Smooth muscle cell (in vitro differentiated cells): Measurements from ENCODE around the gene EPS15. TPM values are rescaled to one million over a fixed set of nuclear protein-coding genes. Genes with fewer than 3 reads are reported as not detected.

Source experiments
- DNase-seq: peaks from one replicate; lab custom pipeline; 2025; ENCODE audit not compliant: unreplicated experiment; lab: John Stamatoyannopoulos, UW
- H2AFZ ChIP-seq: fragments of 200-600 bp; sonication (generic); 2 replicates; pipeline ENCODE4 v1.6.0; 2016; ENCODE audit warnings: antibody characterized with exemption, low read depth, mild to moderate bottlenecking
- H3F3A ChIP-seq: fragments of 200-600 bp; sonication (generic); 2 replicates; pipeline ENCODE4 v1.6.0; 2017; ENCODE audit warnings: antibody characterized with exemption, low read depth
- H3K27ac ChIP-seq: fragments of 200-600 bp; sonication (generic); 2 replicates; pipeline ENCODE4 v1.5.1; 2016; ENCODE audit warnings: low read depth, mild to moderate bottlenecking
- H3K27me3 ChIP-seq: fragments of 200-600 bp; sonication (generic); 2 replicates; pipeline ENCODE4 v1.6.1; 2016; ENCODE audit warnings: low read depth, mild to moderate bottlenecking
- H3K36me3 ChIP-seq: fragments of 200-600 bp; sonication (generic); 2 replicates; pipeline ENCODE4 v1.5.1; 2016; ENCODE audit warnings: low read depth
- H3K4me1 ChIP-seq: fragments of 200-600 bp; sonication (generic); 2 replicates; pipeline ENCODE4 v1.5.1; 2016; ENCODE audit warnings: low read depth
- H3K4me2 ChIP-seq: fragments of 200-600 bp; sonication (generic); 2 replicates; pipeline ENCODE4 v1.6.0; 2016; ENCODE audit warnings: mild to moderate bottlenecking
- H3K4me3 ChIP-seq: fragments of 200-600 bp; sonication (generic); 2 replicates; pipeline ENCODE4 v1.5.1; 2016; ENCODE audit warnings: mild to moderate bottlenecking
- H3K79me2 ChIP-seq: fragments of 200-600 bp; sonication (generic); 2 replicates; pipeline ENCODE4 v1.6.0; 2016; ENCODE audit warnings: low read depth, mild to moderate bottlenecking
- H3K9ac ChIP-seq: fragments of 200-600 bp; sonication (generic); 2 replicates; pipeline ENCODE4 v1.6.0; 2016; ENCODE audit warnings: low read depth
- H3K9me3 ChIP-seq: fragments of 200-600 bp; sonication (generic); replicated peaks from 2 replicates; pipeline ENCODE4 v1.5.1; 2016; ENCODE audit warnings: low read depth
- H4K20me1 ChIP-seq: fragments of 200-600 bp; sonication (generic); 2 replicates; pipeline ENCODE4 v1.6.0; 2016; ENCODE audit warnings: low read depth
- WGBS: methylation state at CpG from one replicate; pipeline ENCODE4 v1.1.7; 2016; ENCODE audit warnings: low lambda C conversion rate; 5-methylcytosine and 5-hydroxymethylcytosine counted together
- polyA plus RNA-seq: library from polyadenylated mRNA; unstranded; fragments of >200 nt; fragmentation: Nextera tagmentation; extraction: Ambion mirVana; gene quantifications from 2 replicates; pipeline ENCODE4 v1.2.1, GENCODE V29; 2016
- total RNA-seq: library from RNA; depleted of rRNA; stranded (reverse); fragments of >200 nt; gene quantifications from 2 replicates; pipeline ENCODE4 v1.2.3, GENCODE V29; 2014
- TF ChIP-seq, protein P1 (sequence below): fragments of 200-600 bp; sonication (generic); IDR thresholded peaks from 2 replicates; pipeline ENCODE4 v1.5.1; 2017; ENCODE audit warnings: borderline replicate concordance, mild to moderate bottlenecking, antibody characterized with exemption; ENCODE audit not compliant: insufficient read depth, poor library complexity, severe bottlenecking

The EPS15 gene
- total and polyA plus RNA-seq, 2 experiments from 2014 or later, result 9.0 to 54.3 TPM

DNA sequence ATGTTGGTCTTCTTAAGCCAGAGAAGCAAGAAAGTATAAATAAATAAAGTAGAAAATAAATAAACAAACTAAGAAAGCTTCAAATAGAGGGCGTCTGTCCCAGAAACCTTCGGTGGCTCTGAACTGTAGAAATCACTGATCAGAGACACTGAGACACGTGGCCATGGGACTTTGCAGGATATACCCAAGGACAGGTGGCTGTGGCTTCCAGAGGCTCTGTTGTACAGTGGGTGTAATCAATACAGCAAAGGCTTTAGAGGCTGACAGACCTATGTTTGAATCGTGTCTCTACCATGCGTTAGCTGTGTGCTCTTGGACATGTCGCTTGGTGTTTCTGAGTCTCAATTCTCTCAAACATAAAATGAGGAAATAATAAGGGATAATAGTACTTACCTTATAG, 41.0 kb upstream of the EPS15 start:
- no peaks in the 10 kb centered on the region for H4K20me1 ChIP-seq
- H3K4me1 ChIP-seq, result no peaks in the 10 kb centered on the region
- DNase-seq, result no peak
- H3K79me2 ChIP-seq, result no peaks in the 10 kb centered on the region
- H3K27me3 ChIP-seq, result no peaks in the 10 kb centered on the region
- H3F3A ChIP-seq, result no peaks in the 10 kb centered on the region
- H2AFZ ChIP-seq, result no peak overlapping the region
- no peak overlapping the region for H3K4me3 ChIP-seq
- TF ChIP-seq, protein P1, sequence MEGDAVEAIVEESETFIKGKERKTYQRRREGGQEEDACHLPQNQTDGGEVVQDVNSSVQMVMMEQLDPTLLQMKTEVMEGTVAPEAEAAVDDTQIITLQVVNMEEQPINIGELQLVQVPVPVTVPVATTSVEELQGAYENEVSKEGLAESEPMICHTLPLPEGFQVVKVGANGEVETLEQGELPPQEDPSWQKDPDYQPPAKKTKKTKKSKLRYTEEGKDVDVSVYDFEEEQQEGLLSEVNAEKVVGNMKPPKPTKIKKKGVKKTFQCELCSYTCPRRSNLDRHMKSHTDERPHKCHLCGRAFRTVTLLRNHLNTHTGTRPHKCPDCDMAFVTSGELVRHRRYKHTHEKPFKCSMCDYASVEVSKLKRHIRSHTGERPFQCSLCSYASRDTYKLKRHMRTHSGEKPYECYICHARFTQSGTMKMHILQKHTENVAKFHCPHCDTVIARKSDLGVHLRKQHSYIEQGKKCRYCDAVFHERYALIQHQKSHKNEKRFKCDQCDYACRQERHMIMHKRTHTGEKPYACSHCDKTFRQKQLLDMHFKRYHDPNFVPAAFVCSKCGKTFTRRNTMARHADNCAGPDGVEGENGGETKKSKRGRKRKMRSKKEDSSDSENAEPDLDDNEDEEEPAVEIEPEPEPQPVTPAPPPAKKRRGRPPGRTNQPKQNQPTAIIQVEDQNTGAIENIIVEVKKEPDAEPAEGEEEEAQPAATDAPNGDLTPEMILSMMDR, result no peak
- H3K27ac ChIP-seq, result no peak overlapping the region
- no peak overlapping the region for H3K4me2 ChIP-seq
- 89% methylated on average over 6 of the region's 6 CpGs for WGBS
- no peaks in the 10 kb centered on the region for H3K9me3 ChIP-seq
- no peaks in the 10 kb centered on the region for H3K36me3 ChIP-seq
- no peak overlapping the region for H3K9ac ChIP-seq

GRCh38 chr1:51559501-51559900, 40.4 kb upstream of the EPS15 start:
- TF ChIP-seq, protein P1, result no peak
- Histone ChIP-seq H3K9ac (no peak overlapping the region), H3F3A (no peaks in the 10 kb centered on the region)

DNA sequence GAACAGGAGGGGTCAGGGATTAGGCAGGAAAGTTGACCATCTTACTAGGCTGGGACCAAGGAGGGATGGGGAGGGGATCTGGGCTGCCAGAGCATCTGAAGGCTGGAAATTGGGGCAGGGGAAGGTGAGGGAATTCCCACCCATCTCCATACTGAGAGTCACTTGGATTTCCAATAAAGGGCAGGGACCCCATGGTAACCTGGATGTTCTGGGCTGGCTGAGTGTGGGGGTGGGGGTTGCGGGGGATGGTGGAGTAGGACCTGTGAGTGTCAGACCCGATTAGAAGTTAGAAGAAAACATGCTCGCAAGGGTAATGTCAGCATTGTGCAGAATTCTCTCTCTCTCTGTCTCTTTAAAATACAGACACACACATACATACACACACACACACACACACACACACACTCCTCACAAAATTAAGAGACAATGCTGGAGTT, 40.0 kb upstream of the EPS15 start:
- Histone ChIP-seq H3K36me3 (no peaks in the 10 kb centered on the region), H3F3A (no peaks in the 10 kb centered on the region), H2AFZ (no peak overlapping the region), H3K27me3 (no peaks in the 10 kb centered on the region), H3K9ac (no peak overlapping the region), H3K9me3 (no peaks in the 10 kb centered on the region), H3K4me3 (no peak overlapping the region), H3K79me2 (no peaks in the 10 kb centered on the region), H4K20me1 (no peaks in the 10 kb centered on the region), H3K27ac (peak overlapping the region; percentile 33), H3K4me1 (no peaks in the 10 kb centered on the region), H3K4me2 (no peak overlapping the region)
- 58% methylated on average over 2 of the region's 3 CpGs for WGBS
- TF ChIP-seq, protein P1, result no peak
- no peak for DNase-seq

More at GRCh38 chr1:51559501-51559900, 40.4 kb upstream of the EPS15 start:
- Histone ChIP-seq H3K27ac (no peak overlapping the region), H3K4me1 (no peaks in the 10 kb centered on the region), H3K27me3 (no peaks in the 10 kb centered on the region), H3K36me3 (no peaks in the 10 kb centered on the region), H3K4me2 (no peak overlapping the region), H4K20me1 (no peaks in the 10 kb centered on the region), H3K79me2 (no peaks in the 10 kb centered on the region), H2AFZ (no peak overlapping the region), H3K9me3 (no peaks in the 10 kb centered on the region), H3K4me3 (no peak overlapping the region)
- DNase-seq, result no peak

GRCh38 chr1:51558375-51558924, 39.4 kb upstream of the EPS15 start:
- Histone ChIP-seq H3K4me1 (no peaks in the 10 kb centered on the region), H3F3A (no peaks in the 10 kb centered on the region), H4K20me1 (no peaks in the 10 kb centered on the region), H3K27me3 (no peaks in the 10 kb centered on the region), H3K36me3 (no peaks in the 10 kb centered on the region), H3K9ac (no peak overlapping the region), H2AFZ (no peak overlapping the region), H3K79me2 (no peaks in the 10 kb centered on the region), H3K4me2 (no peak overlapping the region), H3K27ac (peak overlapping the region; percentile 33), H3K4me3 (no peak overlapping the region), H3K9me3 (no peaks in the 10 kb centered on the region)
- TF ChIP-seq, protein P1, result no peak
- WGBS, result 58% methylated on average over 5 of the region's 5 CpGs
- DNase-seq, result no peak
